Measurements from ENCODE around the gene PTPDC1. TPM values are rescaled to one million over a fixed set of nuclear protein-coding genes. Genes with fewer than 3 reads are reported as not detected.
A peak's percentile ranks its signal among the peaks of the same experiment; 100 is the strongest.

The PTPDC1 gene
- total and polyA plus RNA-seq, 9 of the 15 experiments (the other 6 are each of a cell fraction or from before 2014, with no cell fraction given): 1.1 to 8.1 (median 5.7) TPM

DNA sequence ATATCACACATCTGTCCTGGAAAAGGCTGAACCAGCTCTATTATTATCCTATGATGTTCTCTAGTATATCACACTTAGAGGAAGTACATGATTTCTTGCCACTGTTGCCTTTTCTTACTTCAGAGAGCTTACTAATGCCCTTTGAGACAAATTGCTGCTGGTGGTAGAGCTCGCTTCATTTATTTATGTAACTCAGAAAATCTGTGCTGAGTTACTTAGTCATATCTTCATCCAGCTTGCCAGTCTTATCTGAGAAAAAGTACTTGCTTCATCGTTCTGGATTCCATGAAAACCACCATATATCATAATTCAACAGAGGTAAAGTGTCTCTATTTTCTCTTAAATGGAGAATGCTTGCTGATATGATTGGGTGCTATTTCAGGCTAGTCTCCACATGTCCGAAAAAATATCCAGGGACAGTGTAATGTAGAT, 26.6 kb downstream of the PTPDC1 start (continued):
- TF ChIP-seq HDAC2 (IDR thresholded peaks at IDR 0.05): peak; percentile 73; the same call in 1 of the 2 replicates
- TF ChIP-seq TBL1XR1 (IDR thresholded peaks at IDR 0.05; ENCODE audit: low read length in 2 of 2): peak in 1 of 2 experiments; percentile 89; a peak in 2 of 4 replicates
- TF ChIP-seq, protein P1, sequence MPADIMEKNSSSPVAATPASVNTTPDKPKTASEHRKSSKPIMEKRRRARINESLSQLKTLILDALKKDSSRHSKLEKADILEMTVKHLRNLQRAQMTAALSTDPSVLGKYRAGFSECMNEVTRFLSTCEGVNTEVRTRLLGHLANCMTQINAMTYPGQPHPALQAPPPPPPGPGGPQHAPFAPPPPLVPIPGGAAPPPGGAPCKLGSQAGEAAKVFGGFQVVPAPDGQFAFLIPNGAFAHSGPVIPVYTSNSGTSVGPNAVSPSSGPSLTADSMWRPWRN (IDR thresholded peaks at IDR 0.05; ENCODE audit: low read depth): no peak
- TF ChIP-seq, protein P2, sequence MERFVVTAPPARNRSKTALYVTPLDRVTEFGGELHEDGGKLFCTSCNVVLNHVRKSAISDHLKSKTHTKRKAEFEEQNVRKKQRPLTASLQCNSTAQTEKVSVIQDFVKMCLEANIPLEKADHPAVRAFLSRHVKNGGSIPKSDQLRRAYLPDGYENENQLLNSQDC (CRISPR knock-in tag; IDR thresholded peaks at IDR 0.05): no peak
- no peak for TF ChIP-seq ZEB2 (IDR thresholded peaks at IDR 0.05)
- TF ChIP-seq SMC3 (conservative IDR thresholded peaks at IDR 0.05; ENCODE audit: insufficient read depth, low read depth, low read length): no peak
- no peak for TF ChIP-seq PPARD (CRISPR knock-in tag; IDR thresholded peaks at IDR 0.05)
- no peak for TF ChIP-seq ZNF79 (CRISPR knock-in tag; IDR thresholded peaks at IDR 0.05; ENCODE audit: low read depth)
- peak; percentile 38; the same call in 1 of the 2 replicates for TF ChIP-seq EHMT2 (IDR thresholded peaks at IDR 0.05)
- TF ChIP-seq FOXA1 (IDR thresholded peaks at IDR 0.05; ENCODE audit: borderline replicate concordance): no peak
- peak; percentile 84; the same call in 1 of the 2 replicates for TF ChIP-seq EP300 (IDR thresholded peaks at IDR 0.05; ENCODE audit: low read length)
- TF ChIP-seq ERF (CRISPR knock-in tag; IDR thresholded peaks at IDR 0.05): no peak
- no peak for TF ChIP-seq SNAPC5 (CRISPR knock-in tag; IDR thresholded peaks at IDR 0.05)
- no peak for TF ChIP-seq ZNF644 (tag; IDR thresholded peaks at IDR 0.05; ENCODE audit: low read depth)
- no peak for TF ChIP-seq ZNF431 (CRISPR knock-in tag; IDR thresholded peaks at IDR 0.05)
- peak; percentile 60 for TF ChIP-seq HMBOX1 (IDR thresholded peaks at IDR 0.05)
- TF ChIP-seq CC2D1A (IDR thresholded peaks at IDR 0.05): peak; percentile 53; the same call in 1 of the 2 replicates
- peak; percentile 85 for TF ChIP-seq NFIC (IDR thresholded peaks at IDR 0.05)
- no peak for TF ChIP-seq TAF1 (IDR thresholded peaks at IDR 0.05; ENCODE audit: control insufficient read depth, extremely low read depth, insufficient read depth, low read length, severe bottlenecking)
- peak; percentile 90 for TF ChIP-seq HDAC3 (IDR thresholded peaks at IDR 0.05; ENCODE audit: borderline replicate concordance, partially characterized antibody)
- peak; percentile 61; the same call in 1 of the 2 replicates for TF ChIP-seq MEF2D (tag; conservative IDR thresholded peaks at IDR 0.05; ENCODE audit: low read depth)
- no peak for TF ChIP-seq TCF7L2 (IDR thresholded peaks at IDR 0.05; ENCODE audit: low read depth, low read length)

Data from K562 (cell line).